DOHH2 (cell line): ENCODE measurements around the gene RBM18.

Experiments used
- CTCF ChIP-seq: fragments of 200-600 bp; sonication (generic); IDR thresholded peaks from one replicate; pipeline ENCODE4 v1.5.1; 2014; ENCODE audit warnings: antibody characterized with exemption, mild to moderate bottlenecking, low read depth, low read length; ENCODE audit not compliant: poor library complexity, severe bottlenecking
- EZH2phosphoT487 ChIP-seq: fragments of 200-600 bp; sonication (generic); IDR thresholded peaks from 2 replicates; pipeline ENCODE4 v1.6.1; 2017; ENCODE audit warnings: borderline replicate concordance, mild to moderate bottlenecking, antibody characterized with exemption, low read length, moderate library complexity, mixed read lengths

- TF ChIP-seq CTCF = no peak
- TF ChIP-seq EZH2phosphoT487 = no peak
Measured at GRCh38 chr9:122202111-122202510, 62.5 kb downstream of the RBM18 start.
